HL-60/S4 treated with retinoic acid at 250 ng/mL for 4 days and 3 days (cell line): ENCODE data around the gene PACRG.

ENCODE experiments used
- in situ Hi-C: fragments of 300-500 bp; cut with MboI; formaldehyde crosslinking; loops from 2 replicates; pipeline ENCODE4 v1.7.0; 2022; ENCODE audit warnings: low sequenced_read_pairs

The PACRG gene

GRCh38 chr6:163188746-163189145, 461.0 kb downstream of the PACRG start:
- in situ Hi-C loops = loop anchor here (25.0 kb wide), 2 partner anchors 374 to 774 kb away; no protein-coding TSS in a partner anchor

GRCh38 chr6:163189609-163190008, 461.8 kb downstream of the PACRG start:
- in situ Hi-C loops = loop anchor here (25.0 kb wide), 2 partner anchors 373 to 773 kb away; no protein-coding TSS in a partner anchor

- in situ Hi-C loops = loop anchor here (25.0 kb wide), 2 partner anchors 372 to 772 kb away; no protein-coding TSS in a partner anchor
Measured at GRCh38 chr6:163190786-163191185, 463.0 kb downstream of the PACRG start.

- in situ Hi-C loops = loop anchor here (25.0 kb wide), 2 partner anchors 370 to 770 kb away; no protein-coding TSS in a partner anchor
Measured at GRCh38 chr6:163191704-163192537, 464.1 kb downstream of the PACRG start.

- in situ Hi-C loops = loop anchor here (25.0 kb wide), 2 partner anchors 370 to 770 kb away; no protein-coding TSS in a partner anchor
Measured at GRCh38 chr6:163192591-163192990, 464.8 kb downstream of the PACRG start.

GRCh38 chr6:163193326-163193725, 465.6 kb downstream of the PACRG start:
- in situ Hi-C loops = loop anchor here (25.0 kb wide), 2 partner anchors 369 to 769 kb away; no protein-coding TSS in a partner anchor

- in situ Hi-C loops = loop anchor here (25.0 kb wide), 2 partner anchors 366 to 766 kb away; no protein-coding TSS in a partner anchor
Measured at GRCh38 chr6:163195721-163196691, 468.2 kb downstream of the PACRG start.

GRCh38 chr6:163197839-163198238, 470.1 kb downstream of the PACRG start:
- in situ Hi-C loops = loop anchor here (25.0 kb wide), 2 partner anchors 364 to 764 kb away; no protein-coding TSS in a partner anchor

- in situ Hi-C loops = loop anchor here (25.0 kb wide), 2 partner anchors 364 to 764 kb away; no protein-coding TSS in a partner anchor
Measured at GRCh38 chr6:163198396-163198795, 470.6 kb downstream of the PACRG start.

GRCh38 chr6:163199371-163199770, 471.6 kb downstream of the PACRG start:
- in situ Hi-C loops = loop anchor here (25.0 kb wide), 2 partner anchors 363 to 763 kb away; no protein-coding TSS in a partner anchor

GRCh38 chr6:163200289-163200688, 472.5 kb downstream of the PACRG start:
- in situ Hi-C loops = no loop called here

- in situ Hi-C loops = no loop called here
Measured at GRCh38 chr6:163200694-163201093, 472.9 kb downstream of the PACRG start.

- in situ Hi-C loops = no loop called here
Measured at GRCh38 chr6:163201855-163202254, 474.1 kb downstream of the PACRG start.

- in situ Hi-C loops = no loop called here
Measured at GRCh38 chr6:163206196-163206595, 478.4 kb downstream of the PACRG start.

GRCh38 chr6:163207431-163208383, 479.9 kb downstream of the PACRG start:
- in situ Hi-C loops = no loop called here

- in situ Hi-C loops = no loop called here
Measured at GRCh38 chr6:163209005-163209404, 481.2 kb downstream of the PACRG start.

GRCh38 chr6:163212123-163212522, 484.3 kb downstream of the PACRG start:
- in situ Hi-C loops = no loop called here

- in situ Hi-C loops = no loop called here
Measured at GRCh38 chr6:163214259-163214658, 486.5 kb downstream of the PACRG start.

GRCh38 chr6:163218361-163218894, 490.7 kb downstream of the PACRG start:
- in situ Hi-C loops = no loop called here
